RWPE2 (cell line): Measurements from ENCODE around the gene PPARGC1A.

Source experiments
- ATAC-seq: fragments of 200-7000 bp; cut with Tn5 transposase; 3 replicates; pipeline ENCODE4 v1.9.1; 2021; ENCODE audit warnings: low read depth
- DNase-seq: peaks from one replicate; pipeline ENCODE4 v3.0.0-alpha.2; 2020; ENCODE audit warnings: low spot score
- H3K27ac ChIP-seq: fragments of 450-650 bp; 2 replicates; pipeline ENCODE4 v1.5.1; 2017; ENCODE audit warnings: mild to moderate bottlenecking; ENCODE audit not compliant: poor library complexity, severe bottlenecking
- H3K27me3 ChIP-seq: fragments of 250-450 bp; sonication (Bioruptor Pico); 2 replicates; pipeline ENCODE4 v1.5.1; 2021; ENCODE audit warnings: mild to moderate bottlenecking, moderate library complexity; ENCODE audit not compliant: insufficient read depth, poor library complexity, severe bottlenecking
- H3K36me3 ChIP-seq: fragments of 250-450 bp; sonication (Bioruptor Pico); 2 replicates; pipeline ENCODE4 v1.5.1; 2020; ENCODE audit warnings: low read depth, mild to moderate bottlenecking, moderate library complexity
- H3K4me1 ChIP-seq: fragments of 250-450 bp; sonication (Bioruptor Pico); 2 replicates; pipeline ENCODE4 v1.5.1; 2021; ENCODE audit warnings: mild to moderate bottlenecking, moderate library complexity; ENCODE audit not compliant: insufficient read depth, poor library complexity, severe bottlenecking
- H3K4me3 ChIP-seq: fragments of 250-450 bp; sonication (Bioruptor Pico); 2 replicates; pipeline ENCODE4 v1.5.1; 2021; ENCODE audit warnings: mild to moderate bottlenecking, moderate library complexity; ENCODE audit not compliant: severe bottlenecking
- H3K9me3 ChIP-seq: fragments of 250-450 bp; sonication (Bioruptor Pico); 2 replicates; pipeline ENCODE4 v1.5.1; 2021; ENCODE audit warnings: mild to moderate bottlenecking, moderate library complexity; ENCODE audit not compliant: severe bottlenecking
- CTCF ChIP-seq: fragments of 450-650 bp; IDR thresholded peaks from one replicate; pipeline ENCODE4 v1.5.1; 2017; ENCODE audit warnings: mild to moderate bottlenecking, moderate library complexity; ENCODE audit not compliant: poor library complexity, severe bottlenecking

Gene PPARGC1A

GRCh38 chr4:23924556-23924955 is 34.7 kb upstream of the PPARGC1A start:
- Histone ChIP-seq H3K27ac (no peak overlapping the region), H3K4me1 (no peaks in the 10 kb centered on the region), H3K4me3 (no peak overlapping the region), H3K36me3 (no peaks in the 10 kb centered on the region), H3K9me3 (no peaks in the 10 kb centered on the region), H3K27me3 (no peaks in the 10 kb centered on the region)
- ATAC-seq: no peak
- no peak for DNase-seq
- no peak for TF ChIP-seq CTCF

GRCh38 chr4:23923840-23924239 is 34.0 kb upstream of the PPARGC1A start:
- Histone ChIP-seq H3K27ac (no peak overlapping the region), H3K4me3 (no peak overlapping the region), H3K9me3 (no peaks in the 10 kb centered on the region), H3K36me3 (no peaks in the 10 kb centered on the region), H3K4me1 (no peaks in the 10 kb centered on the region), H3K27me3 (no peaks in the 10 kb centered on the region)
- ATAC-seq: no peak
- TF ChIP-seq CTCF: no peak
- DNase-seq: no peak

GRCh38 chr4:23923141-23923540 is 33.3 kb upstream of the PPARGC1A start:
- ATAC-seq (no peak), DNase-seq (no peak)
- H3K9me3 ChIP-seq: no peaks in the 10 kb centered on the region
- TF ChIP-seq CTCF: no peak
- H3K4me1 ChIP-seq: no peaks in the 10 kb centered on the region
- no peak overlapping the region for H3K4me3 ChIP-seq
- H3K36me3 ChIP-seq: no peaks in the 10 kb centered on the region
- H3K27ac ChIP-seq: no peak overlapping the region
- no peaks in the 10 kb centered on the region for H3K27me3 ChIP-seq

- no peak overlapping the region for H3K27ac ChIP-seq
- no peaks in the 10 kb centered on the region for H3K27me3 ChIP-seq
- H3K4me1 ChIP-seq: no peaks in the 10 kb centered on the region
- H3K36me3 ChIP-seq: no peaks in the 10 kb centered on the region
- DNase-seq (no peak), ATAC-seq (no peak)
- H3K4me3 ChIP-seq: no peak overlapping the region
- H3K9me3 ChIP-seq: no peaks in the 10 kb centered on the region
- no peak for TF ChIP-seq CTCF
Observed at GRCh38 chr4:23922541-23923111, 32.8 kb upstream of the PPARGC1A start.

GRCh38 chr4:23922013-23922412 is 32.2 kb upstream of the PPARGC1A start:
- H3K27ac ChIP-seq: no peak overlapping the region
- no peaks in the 10 kb centered on the region for H3K36me3 ChIP-seq
- no peaks in the 10 kb centered on the region for H3K9me3 ChIP-seq
- TF ChIP-seq CTCF: no peak
- H3K27me3 ChIP-seq: no peaks in the 10 kb centered on the region
- H3K4me3 ChIP-seq: no peak overlapping the region
- ATAC-seq (no peak), DNase-seq (no peak)
- no peaks in the 10 kb centered on the region for H3K4me1 ChIP-seq
